Upper lobe of right lung (tissue), 1 donor: ENCODE measurements around the gene OTOG. TPM values are rescaled to one million over a fixed set of nuclear protein-coding genes. Genes with fewer than 3 reads are reported as not detected.

Source experiments
- ATAC-seq: fragments of 200-7000 bp; cut with Tn5 transposase; one replicate; pipeline ENCODE4 v1.9.1; 2020; ENCODE audit warnings: mild to moderate bottlenecking, moderate library complexity
- DNase-seq: peaks from one replicate; pipeline ENCODE4 v3.0.0-alpha.2; 2020
- H3K27ac ChIP-seq: fragments of 200-600 bp; one replicate; pipeline ENCODE4 v1.8.0; 2022
- H3K27me3 ChIP-seq: fragments of 200-600 bp; one replicate; pipeline ENCODE4 v1.8.0; 2022; ENCODE audit warnings: mild to moderate bottlenecking
- H3K36me3 ChIP-seq: fragments of 200-600 bp; one replicate; pipeline ENCODE4 v1.8.0; 2022
- H3K4me1 ChIP-seq: fragments of 200-600 bp; one replicate; pipeline ENCODE4 v1.8.0; 2022
- H3K4me3 ChIP-seq: fragments of 200-600 bp; one replicate; pipeline ENCODE4 v1.8.0; 2022; ENCODE audit warnings: mild to moderate bottlenecking
- H3K9me3 ChIP-seq: fragments of 200-600 bp; one replicate; pipeline ENCODE4 v1.8.0; 2022
- CTCF ChIP-seq: fragments of 200-600 bp; IDR thresholded peaks from one replicate; pipeline ENCODE4 v1.8.0; 2022; ENCODE audit warnings: antibody characterized with exemption
- intact Hi-C: fragments of 100-400 bp; cut with DNase I; formaldehyde crosslinking; loops from one replicate; pipeline ENCODE4 v1.11.0; 2022
- total RNA-seq: library from RNA; stranded (reverse); fragmentation: NEBNext Ultra II Directional; extraction: Animal tissue kit (Norgen Biotek cat#: 25700); gene quantifications from one replicate; pipeline ENCODE4 v1.2.1, GENCODE V29; 2021
- donor health status: DM: no; HTN: yes; CAD: no; lungs with severe emphysema.

OTOG gene
- total RNA-seq, 1 donor from 2014 or later: not detected

- Histone ChIP-seq H3K27ac (no peak overlapping the region), H3K36me3 (no peaks in the 10 kb centered on the region), H3K4me3 (no peak overlapping the region), H3K4me1 (no peaks in the 10 kb centered on the region), H3K27me3 (peaks cover 48% of the 10 kb centered on the region), H3K9me3 (no peaks in the 10 kb centered on the region)
- DNase-seq (no peak), ATAC-seq (no peak)
- intact Hi-C loops: no loop called here
- no peak for TF ChIP-seq CTCF
Measured at GRCh38 chr11:17691550-17691949, 144.5 kb downstream of the OTOG start.

GRCh38 chr11:17691976-17692375 is 144.9 kb downstream of the OTOG start:
- Histone ChIP-seq H3K27me3 (peaks cover 52% of the 10 kb centered on the region), H3K4me3 (no peak overlapping the region), H3K27ac (no peak overlapping the region), H3K36me3 (no peaks in the 10 kb centered on the region), H3K9me3 (no peaks in the 10 kb centered on the region), H3K4me1 (no peaks in the 10 kb centered on the region)
- intact Hi-C loops: no loop called here
- ATAC-seq: no peak
- no peak for DNase-seq
- TF ChIP-seq CTCF: no peak

GRCh38 chr11:17692931-17693330 is 145.9 kb downstream of the OTOG start:
- Histone ChIP-seq H3K27ac (no peak overlapping the region), H3K27me3 (peaks cover 55% of the 10 kb centered on the region), H3K4me1 (no peaks in the 10 kb centered on the region), H3K4me3 (no peak overlapping the region), H3K36me3 (no peaks in the 10 kb centered on the region), H3K9me3 (no peaks in the 10 kb centered on the region)
- intact Hi-C loops: no loop called here
- no peak for TF ChIP-seq CTCF
- DNase-seq (no peak), ATAC-seq (no peak)

GRCh38 chr11:17693531-17693930 is 146.5 kb downstream of the OTOG start:
- Histone ChIP-seq H3K27me3 (peaks cover 55% of the 10 kb centered on the region), H3K27ac (no peak overlapping the region), H3K4me3 (no peak overlapping the region), H3K36me3 (no peaks in the 10 kb centered on the region), H3K4me1 (no peaks in the 10 kb centered on the region), H3K9me3 (no peaks in the 10 kb centered on the region)
- no peak for TF ChIP-seq CTCF
- ATAC-seq (no peak), DNase-seq (no peak)
- intact Hi-C loops: no loop called here

- Histone ChIP-seq H3K36me3 (no peaks in the 10 kb centered on the region), H3K27ac (no peak overlapping the region), H3K27me3 (peaks cover 52% of the 10 kb centered on the region), H3K4me3 (no peak overlapping the region), H3K4me1 (no peaks in the 10 kb centered on the region), H3K9me3 (no peaks in the 10 kb centered on the region)
- TF ChIP-seq CTCF: no peak
- no peak for DNase-seq
- no peak for ATAC-seq
- intact Hi-C loops: no loop called here
Measured at GRCh38 chr11:17694494-17695110, 147.5 kb downstream of the OTOG start.
